B cell (primary cell): ENCODE data around the gene OTULIN.

Experiments
- EZH2 ChIP-seq: IDR thresholded peaks from 2 replicates; pipeline ENCODE4 v1.6.1; 2012; ENCODE audit warnings: borderline replicate concordance, low read depth, mild to moderate bottlenecking, moderate library complexity, low read length; ENCODE audit not compliant: insufficient read depth, poor library complexity, severe bottlenecking
- TF ChIP-seq, protein P1 (sequence below): fragments of 200-600 bp; IDR thresholded peaks from one replicate; pipeline ENCODE4 v1.8.0; 2022; ENCODE audit warnings: antibody characterized with exemption, mild to moderate bottlenecking

DNA sequence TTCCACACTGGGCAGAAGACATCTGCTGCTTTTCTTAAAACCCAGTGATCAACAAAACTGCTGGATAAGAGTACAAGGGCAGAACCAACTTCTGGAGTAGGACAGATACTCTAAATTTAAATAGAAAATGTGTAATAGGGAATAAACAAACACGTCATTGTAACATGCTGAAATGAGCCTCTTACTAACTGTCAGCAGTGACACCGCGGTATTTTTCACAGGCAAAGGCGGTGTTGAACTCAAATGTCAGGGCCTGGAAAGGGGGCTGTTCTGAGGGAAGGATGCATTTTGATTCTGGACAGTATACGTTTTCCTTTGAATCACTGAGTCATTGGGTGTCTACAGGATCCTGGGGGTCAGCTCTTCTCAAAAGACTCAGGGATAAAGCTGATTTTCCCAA lies 73.5 kb downstream of the OTULIN start:
- TF ChIP-seq, protein P1, sequence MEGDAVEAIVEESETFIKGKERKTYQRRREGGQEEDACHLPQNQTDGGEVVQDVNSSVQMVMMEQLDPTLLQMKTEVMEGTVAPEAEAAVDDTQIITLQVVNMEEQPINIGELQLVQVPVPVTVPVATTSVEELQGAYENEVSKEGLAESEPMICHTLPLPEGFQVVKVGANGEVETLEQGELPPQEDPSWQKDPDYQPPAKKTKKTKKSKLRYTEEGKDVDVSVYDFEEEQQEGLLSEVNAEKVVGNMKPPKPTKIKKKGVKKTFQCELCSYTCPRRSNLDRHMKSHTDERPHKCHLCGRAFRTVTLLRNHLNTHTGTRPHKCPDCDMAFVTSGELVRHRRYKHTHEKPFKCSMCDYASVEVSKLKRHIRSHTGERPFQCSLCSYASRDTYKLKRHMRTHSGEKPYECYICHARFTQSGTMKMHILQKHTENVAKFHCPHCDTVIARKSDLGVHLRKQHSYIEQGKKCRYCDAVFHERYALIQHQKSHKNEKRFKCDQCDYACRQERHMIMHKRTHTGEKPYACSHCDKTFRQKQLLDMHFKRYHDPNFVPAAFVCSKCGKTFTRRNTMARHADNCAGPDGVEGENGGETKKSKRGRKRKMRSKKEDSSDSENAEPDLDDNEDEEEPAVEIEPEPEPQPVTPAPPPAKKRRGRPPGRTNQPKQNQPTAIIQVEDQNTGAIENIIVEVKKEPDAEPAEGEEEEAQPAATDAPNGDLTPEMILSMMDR = no peak
- no peak for TF ChIP-seq EZH2
